GM23248 (cell line): ENCODE data around the gene EEF1A2. TPM values are rescaled to one million over a fixed set of nuclear protein-coding genes. Genes with fewer than 3 reads are reported as not detected.

Experiments used
- DNase-seq: peaks from one replicate; pipeline ENCODE4 v3.0.0-alpha.2; 2015
- H2AFZ ChIP-seq: fragments of 200-600 bp; sonication (generic); 2 replicates; pipeline ENCODE4 v1.6.1; 2016; ENCODE audit warnings: antibody characterized with exemption
- H3F3A ChIP-seq: fragments of 200-600 bp; sonication (generic); 2 replicates; pipeline ENCODE4 v1.6.1; 2016; ENCODE audit warnings: mild to moderate bottlenecking, antibody characterized with exemption, mixed run types; ENCODE audit not compliant: insufficient read depth
- H3K27ac ChIP-seq: fragments of 200-600 bp; sonication (generic); 2 replicates; pipeline ENCODE4 v1.5.1; 2016; ENCODE audit warnings: mild to moderate bottlenecking
- H3K27me3 ChIP-seq: fragments of 200-600 bp; sonication (generic); replicated peaks from 2 replicates; pipeline ENCODE4 v1.6.1; 2016; ENCODE audit warnings: mild to moderate bottlenecking; ENCODE audit not compliant: insufficient read depth
- H3K36me3 ChIP-seq: fragments of 200-600 bp; sonication (generic); 2 replicates; pipeline ENCODE4 v1.6.1; 2016; ENCODE audit warnings: low read depth, mild to moderate bottlenecking
- H3K4me1 ChIP-seq: fragments of 200-600 bp; sonication (generic); 2 replicates; pipeline ENCODE4 v1.6.1; 2016; ENCODE audit warnings: mild to moderate bottlenecking; ENCODE audit not compliant: insufficient read depth
- H3K4me2 ChIP-seq: fragments of 200-600 bp; sonication (generic); one replicate; pipeline ENCODE4 v1.6.1; 2016; ENCODE audit warnings: mild to moderate bottlenecking; ENCODE audit not compliant: unreplicated experiment
- H3K4me3 ChIP-seq: fragments of 200-600 bp; sonication (generic); 2 replicates; pipeline ENCODE4 v1.5.1; 2016; ENCODE audit warnings: mild to moderate bottlenecking
- H3K79me2 ChIP-seq: fragments of 200-600 bp; sonication (generic); 2 replicates; pipeline ENCODE4 v1.6.1; 2016; ENCODE audit warnings: mild to moderate bottlenecking; ENCODE audit not compliant: insufficient read depth
- H3K9ac ChIP-seq: fragments of 200-600 bp; sonication (generic); 2 replicates; pipeline ENCODE4 v1.6.1; 2016; ENCODE audit warnings: mild to moderate bottlenecking
- H3K9me2 ChIP-seq: fragments of 200-600 bp; sonication (generic); 2 replicates; pipeline ENCODE4 v1.6.1; 2016; ENCODE audit warnings: mixed run types, mild to moderate bottlenecking, moderate library complexity; ENCODE audit not compliant: insufficient read depth
- H3K9me3 ChIP-seq: fragments of 200-600 bp; sonication (generic); one replicate; pipeline ENCODE4 v1.6.1; 2017; ENCODE audit warnings: low read depth
- H4K20me1 ChIP-seq: fragments of 200-600 bp; sonication (generic); 2 replicates; pipeline ENCODE4 v1.6.0; 2016; ENCODE audit not compliant: insufficient read depth
- EZH2 ChIP-seq: fragments of 200-600 bp; sonication (generic); IDR thresholded peaks from 2 replicates; pipeline ENCODE4 v1.6.1; 2018; ENCODE audit warnings: antibody characterized with exemption, mild to moderate bottlenecking; ENCODE audit not compliant: insufficient read depth, poor library complexity, severe bottlenecking
- EZH2phosphoT487 ChIP-seq: fragments of 200-600 bp; sonication (generic); IDR thresholded peaks from 2 replicates; pipeline ENCODE4 v1.6.1; 2018; ENCODE audit warnings: antibody characterized with exemption, moderate library complexity, mild to moderate bottlenecking, low read depth; ENCODE audit not compliant: insufficient read depth
- WGBS, 2 experiments: methylation state at CpG; one replicate each; pipeline ENCODE4 v1.1.6; 2015 to 2017; ENCODE audit warnings: low lambda C conversion rate in 2 of 2, low coverage in 1 of 2; ENCODE audit errors: missing lambda C conversion rate in 2 of 2; 5-methylcytosine and 5-hydroxymethylcytosine counted together
- in situ Hi-C: fragments of 300-500 bp; cut with MboI; formaldehyde crosslinking; loops from 2 replicates; pipeline ENCODE4 v1.15.0; 2020
- polyA plus RNA-seq: library from polyadenylated mRNA; unstranded; fragments of >200 nt; fragmentation: Nextera tagmentation; extraction: Ambion mirVana; gene quantifications from 2 replicates; pipeline ENCODE4 v1.2.1, GENCODE V29; 2016
- total RNA-seq: library from RNA; depleted of rRNA; stranded (reverse); fragments of >200 nt; shearing (Covaris generic); gene quantifications from 2 replicates; pipeline ENCODE4 v1.2.3, GENCODE V29; 2014

The EEF1A2 gene
- total and polyA plus RNA-seq, 2 experiments from 2014 or later, result 0.43 TPM; not detected in 1

DNA sequence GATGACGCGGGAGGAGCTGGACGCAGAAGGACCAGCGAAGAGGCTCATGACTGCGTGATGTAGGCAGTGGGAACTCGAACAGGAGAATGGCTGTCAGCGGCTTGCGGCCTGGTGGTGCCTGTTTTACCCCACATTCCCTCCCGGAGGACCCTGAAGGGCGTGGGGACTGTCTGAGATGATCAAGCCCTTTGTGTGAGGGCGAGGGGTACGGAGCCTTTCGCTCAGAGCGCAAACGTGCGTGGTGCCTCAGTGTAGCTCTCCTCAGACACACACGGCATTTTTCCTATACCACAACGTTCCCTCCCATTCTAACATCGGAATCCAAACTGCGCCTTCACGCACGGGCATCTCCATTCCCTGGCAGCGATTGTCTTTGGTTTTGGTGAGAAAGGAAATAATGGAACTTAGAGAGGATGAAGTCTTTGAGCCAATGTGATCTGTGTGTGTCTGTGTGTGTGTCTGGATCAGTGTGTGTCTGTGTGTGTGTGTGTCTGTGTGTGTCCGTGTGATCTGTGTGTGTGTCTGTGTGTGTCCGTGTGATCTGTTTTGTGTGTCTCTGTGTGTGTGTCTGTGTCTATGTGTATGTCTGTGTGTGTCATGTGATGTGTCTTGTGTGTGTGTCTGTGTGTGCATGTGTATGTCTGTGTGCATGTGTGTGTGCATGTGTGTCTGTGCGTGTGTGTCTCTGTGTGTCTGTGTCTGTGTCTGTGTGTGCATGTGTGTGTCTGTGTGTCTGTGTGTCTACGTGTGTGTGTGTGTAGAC, 33.0 kb upstream of the EEF1A2 start:
- DNase-seq, result no peak
- no peak overlapping the region for H3K9ac ChIP-seq
- WGBS, 2 experiments, result 52 to 55% methylated on average over 27 of the region's 27 CpGs
- no peak overlapping the region for H3K4me3 ChIP-seq
- no peaks in the 10 kb centered on the region for H3K79me2 ChIP-seq
- H3K27me3 ChIP-seq, result no peaks in the 10 kb centered on the region
- in situ Hi-C loops, result no loop called here
- no peak overlapping the region for H3K4me2 ChIP-seq
- no peaks in the 10 kb centered on the region for H3K4me1 ChIP-seq
- H3K9me2 ChIP-seq, result no peaks in the 10 kb centered on the region
- H4K20me1 ChIP-seq, result no peaks in the 10 kb centered on the region
- TF ChIP-seq EZH2, result no peak
- no peak for TF ChIP-seq EZH2phosphoT487
- peaks cover 13% of the 10 kb centered on the region for H3F3A ChIP-seq
- H3K36me3 ChIP-seq, result no peaks in the 10 kb centered on the region
- no peak overlapping the region for H3K27ac ChIP-seq
- H3K9me3 ChIP-seq, result no peaks in the 10 kb centered on the region
- H2AFZ ChIP-seq, result no peak overlapping the region

DNA sequence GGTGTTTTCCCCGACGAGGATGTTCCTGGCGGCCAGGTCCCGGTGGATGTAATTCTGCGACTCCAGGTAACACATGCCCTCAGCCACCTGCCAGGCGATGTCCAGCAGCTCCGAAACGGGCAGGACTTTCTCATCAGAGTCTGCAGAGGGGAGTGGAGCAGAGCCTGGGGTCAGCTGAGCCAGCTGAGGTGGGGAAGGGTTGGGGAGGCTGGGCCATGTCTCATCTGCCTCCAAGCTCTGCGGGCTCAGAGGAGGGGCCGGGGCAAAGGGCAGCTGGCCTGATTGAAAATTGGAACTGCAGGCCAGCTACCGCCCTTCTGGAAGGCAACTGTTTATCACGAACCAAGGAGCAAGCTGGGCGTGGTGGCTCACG, 31.9 kb upstream of the EEF1A2 start:
- H3K4me2 ChIP-seq, result no peak overlapping the region
- peaks cover 24% of the 10 kb centered on the region for H3F3A ChIP-seq
- H3K27ac ChIP-seq, result no peak overlapping the region
- no peaks in the 10 kb centered on the region for H3K27me3 ChIP-seq
- H3K36me3 ChIP-seq, result no peaks in the 10 kb centered on the region
- no peaks in the 10 kb centered on the region for H3K79me2 ChIP-seq
- H3K4me1 ChIP-seq, result no peaks in the 10 kb centered on the region
- H3K9me2 ChIP-seq, result no peaks in the 10 kb centered on the region
- no peak overlapping the region for H3K4me3 ChIP-seq
- DNase-seq, result no peak
- H3K9me3 ChIP-seq, result no peaks in the 10 kb centered on the region
- no peak overlapping the region for H2AFZ ChIP-seq
- no peaks in the 10 kb centered on the region for H4K20me1 ChIP-seq
- WGBS, 2 experiments, result 64 to 66% methylated on average over 14 of the region's 14 CpGs
- in situ Hi-C loops, result no loop called here
- no peak for TF ChIP-seq EZH2
- no peak overlapping the region for H3K9ac ChIP-seq

DNA sequence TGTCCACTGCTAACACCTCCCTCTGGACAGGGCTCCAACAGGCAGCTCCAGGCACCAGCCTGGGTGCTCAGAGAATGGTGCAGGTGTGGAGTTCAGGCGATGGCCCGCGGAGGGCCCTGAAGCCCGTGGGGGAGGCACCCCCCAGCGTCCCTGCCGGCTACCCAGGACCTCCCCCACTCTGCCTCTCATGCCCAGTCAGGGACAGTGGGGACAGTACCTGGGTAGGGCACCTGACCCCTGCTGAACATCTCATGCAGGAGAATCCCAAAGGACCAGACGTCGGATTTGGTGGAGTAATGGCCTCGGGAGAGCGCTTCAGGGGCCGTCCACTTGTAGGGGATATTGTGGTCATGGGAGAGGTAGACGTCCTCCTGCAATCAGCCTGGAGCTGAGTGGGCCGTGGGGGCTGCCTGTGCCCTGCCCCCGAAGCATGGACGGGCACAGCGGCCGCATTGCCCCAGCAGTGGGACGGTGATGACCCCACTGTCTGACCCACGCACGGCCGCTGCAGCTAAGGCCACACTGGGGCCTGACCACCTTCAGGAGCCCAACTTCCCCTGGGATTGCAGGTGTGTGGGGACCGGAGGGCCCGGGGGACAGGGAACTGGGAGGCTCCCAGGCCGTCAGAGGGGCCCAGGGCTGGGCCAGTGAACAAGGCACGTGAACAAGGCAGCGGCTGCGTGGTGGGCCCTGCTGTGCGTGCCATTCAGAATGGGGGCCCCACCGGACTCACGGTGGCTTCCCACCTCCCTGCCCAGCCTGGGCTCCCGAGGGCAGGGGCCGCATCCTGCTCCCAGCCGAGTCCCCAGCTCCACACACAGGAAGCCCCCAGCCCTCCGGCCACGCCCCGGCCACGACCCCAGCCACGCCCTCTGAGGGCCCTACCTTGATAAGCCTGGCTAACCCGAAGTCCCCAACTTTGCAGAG, 31.2 kb upstream of the EEF1A2 start:
- no peaks in the 10 kb centered on the region for H3K79me2 ChIP-seq
- H2AFZ ChIP-seq, result no peak overlapping the region
- no peaks in the 10 kb centered on the region for H3K9me3 ChIP-seq
- no peak overlapping the region for H3K4me3 ChIP-seq
- no peak overlapping the region for H3K9ac ChIP-seq
- no peak overlapping the region for H3K27ac ChIP-seq
- no peak for DNase-seq
- H3K9me2 ChIP-seq, result no peaks in the 10 kb centered on the region
- H3K27me3 ChIP-seq, result no peaks in the 10 kb centered on the region
- H3F3A ChIP-seq, result peaks cover 28% of the 10 kb centered on the region
- in situ Hi-C loops, result no loop called here
- WGBS, 2 experiments, result 68 to 77% methylated on average over 27 to 38 of the region's 39 CpGs
- no peak overlapping the region for H3K4me2 ChIP-seq
- no peaks in the 10 kb centered on the region for H4K20me1 ChIP-seq
- no peaks in the 10 kb centered on the region for H3K4me1 ChIP-seq
- no peaks in the 10 kb centered on the region for H3K36me3 ChIP-seq
- TF ChIP-seq EZH2 (no peak), EZH2phosphoT487 (no peak)

DNA sequence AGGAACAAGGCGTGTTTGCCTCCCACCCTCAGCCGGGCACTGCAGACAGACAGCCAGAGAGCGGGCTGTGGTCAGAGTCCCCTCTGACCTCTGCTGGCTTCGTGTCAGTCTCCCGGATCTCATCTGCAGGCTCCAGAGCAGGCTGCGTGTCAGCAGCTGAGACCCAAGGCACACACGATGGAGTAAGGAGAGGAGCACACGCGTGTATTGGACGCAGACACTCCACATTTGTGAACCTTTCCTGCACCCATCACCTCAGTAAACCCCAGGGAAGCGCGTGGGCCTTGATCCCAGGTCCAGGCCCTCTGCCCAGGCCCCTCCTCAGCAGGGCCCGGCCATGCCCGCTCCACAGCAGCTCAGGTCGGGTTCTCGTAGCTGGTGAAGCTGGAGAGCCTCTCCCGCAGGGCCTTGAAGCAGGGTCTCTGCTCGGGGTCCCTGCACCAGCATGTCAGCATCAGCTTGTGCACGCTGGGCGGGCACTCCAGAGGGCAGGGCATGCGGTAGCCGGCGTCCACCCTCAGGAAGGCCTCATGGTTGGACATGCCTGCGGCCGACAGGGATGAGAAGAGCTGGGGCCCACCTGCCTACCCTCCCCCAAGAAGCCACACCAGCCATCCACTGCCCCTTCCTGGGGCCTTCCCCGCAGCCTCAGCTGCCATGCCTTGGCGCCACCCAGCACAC, 30.4 kb upstream of the EEF1A2 start:
- no peaks in the 10 kb centered on the region for H3K9me2 ChIP-seq
- no peak overlapping the region for H3K9ac ChIP-seq
- H3K9me3 ChIP-seq, result no peaks in the 10 kb centered on the region
- H3K27ac ChIP-seq, result no peak overlapping the region
- no peaks in the 10 kb centered on the region for H3K36me3 ChIP-seq
- no peak overlapping the region for H2AFZ ChIP-seq
- no peaks in the 10 kb centered on the region for H4K20me1 ChIP-seq
- in situ Hi-C loops, result no loop called here
- no peak overlapping the region for H3K4me3 ChIP-seq
- no peaks in the 10 kb centered on the region for H3K27me3 ChIP-seq
- DNase-seq, result no peak
- H3K4me1 ChIP-seq, result no peaks in the 10 kb centered on the region
- H3F3A ChIP-seq, result peaks cover 36% of the 10 kb centered on the region
- no peak for TF ChIP-seq EZH2phosphoT487
- no peak for TF ChIP-seq EZH2
- 72% methylated on average over 25 to 26 of the region's 27 CpGs for WGBS, 2 experiments
- no peak overlapping the region for H3K4me2 ChIP-seq
- H3K79me2 ChIP-seq, result no peaks in the 10 kb centered on the region
